HG02970 (cell line): ENCODE measurements around the gene STXBP6.
"Not testable (repeated sequence)": the region's sequence is repeated elsewhere in the genome, so short reads cannot be mapped to it uniquely, and the experiment has no call there.

Experiments used
- ATAC-seq: cut with Tn5 transposase; IDR thresholded peaks from one replicate; pipeline ENCODE4 v1.9.1; 2021; ENCODE audit warnings: mild to moderate bottlenecking, moderate library complexity, moderate number of reproducible peaks; ENCODE audit not compliant: unreplicated experiment, low FRiP score

Gene STXBP6

GRCh38 chr14:24814944-24815343 is 235.0 kb downstream of the STXBP6 start:
- no peak for ATAC-seq

GRCh38 chr14:24814346-24814745 is 235.6 kb downstream of the STXBP6 start:
- no peak for ATAC-seq

GRCh38 chr14:24813819-24814259 is 236.1 kb downstream of the STXBP6 start:
- no peak for ATAC-seq

- ATAC-seq: no peak
Measured at GRCh38 chr14:24813089-24813815, 236.7 kb downstream of the STXBP6 start.

- no peak for ATAC-seq
Measured at GRCh38 chr14:24809135-24809534, 240.8 kb downstream of the STXBP6 start.

GRCh38 chr14:24808412-24808811 is 241.5 kb downstream of the STXBP6 start:
- ATAC-seq: no peak

- no peak for ATAC-seq
Measured at GRCh38 chr14:24806061-24806678, 243.8 kb downstream of the STXBP6 start.

GRCh38 chr14:24804552-24805212 is 245.3 kb downstream of the STXBP6 start:
- no peak for ATAC-seq

GRCh38 chr14:24803933-24804494 is 245.9 kb downstream of the STXBP6 start:
- no peak for ATAC-seq

- not testable (repeated sequence) for ATAC-seq
Measured at GRCh38 chr14:24803426-24803825, 246.5 kb downstream of the STXBP6 start.

- ATAC-seq: no peak
Measured at GRCh38 chr14:24802236-24802635, 247.7 kb downstream of the STXBP6 start.

GRCh38 chr14:24801024-24801423 is 248.9 kb downstream of the STXBP6 start:
- no peak for ATAC-seq

GRCh38 chr14:24798911-24799462 is 251.0 kb downstream of the STXBP6 start:
- no peak for ATAC-seq

GRCh38 chr14:24795406-24795805 is 254.5 kb downstream of the STXBP6 start:
- no peak for ATAC-seq

GRCh38 chr14:24794644-24795305 is 255.2 kb downstream of the STXBP6 start:
- ATAC-seq: no peak

- ATAC-seq: no peak
Measured at GRCh38 chr14:24790196-24790595, 259.8 kb downstream of the STXBP6 start.

- ATAC-seq: no peak
Measured at GRCh38 chr14:24789378-24789884, 260.5 kb downstream of the STXBP6 start.

- ATAC-seq: no peak
Measured at GRCh38 chr14:24785698-24786097, 264.2 kb downstream of the STXBP6 start.

- ATAC-seq: no peak
Measured at GRCh38 chr14:24784981-24785380, 265.0 kb downstream of the STXBP6 start.

GRCh38 chr14:24783791-24784190 is 266.2 kb downstream of the STXBP6 start:
- no peak for ATAC-seq
